Epithelial cell of esophagus (primary cell): Measurements from ENCODE around the gene EEF2K.
"Not testable (repeated sequence)": the region's sequence is repeated elsewhere in the genome, so short reads cannot be mapped to it uniquely, and the experiment has no call there.

Source experiments
- DNase-seq: peaks from one replicate; pipeline ENCODE4 v3.0.0; 2010; ENCODE audit warnings: low read depth
- H3K4me3 ChIP-seq: 2 replicates; pipeline ENCODE4 v1.5.1; 2011; ENCODE audit warnings: mild to moderate bottlenecking, low read length, control low read depth
- TF ChIP-seq, protein P1 (sequence below): IDR thresholded peaks from 2 replicates; pipeline ENCODE4 v1.5.1; 2011; ENCODE audit warnings: low read depth, mild to moderate bottlenecking, low read length, control low read depth, inconsistent platforms; ENCODE audit not compliant: insufficient read depth; ENCODE audit errors: missing control alignments

The EEF2K gene

DNA sequence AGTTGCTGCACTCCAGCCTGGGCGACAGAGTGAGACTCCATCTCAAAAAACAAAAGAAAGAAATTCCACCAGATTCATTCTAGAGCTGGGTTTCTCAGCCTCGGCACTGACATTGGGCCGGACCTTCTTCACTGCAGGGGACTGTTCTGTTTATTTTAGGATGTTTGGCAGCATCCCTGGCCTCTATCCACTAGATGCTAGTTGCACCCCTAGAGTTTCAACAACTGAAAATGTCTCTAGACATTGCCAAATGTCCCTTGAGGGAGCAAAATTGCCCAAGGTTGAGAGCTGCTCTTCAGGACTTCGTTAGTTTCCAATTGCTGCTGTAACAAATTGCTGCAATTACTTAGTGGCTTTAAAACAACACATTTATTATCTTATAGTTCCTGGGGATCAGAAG is 7.2 kb downstream of the EEF2K start:
- DNase-seq, result no peak
- H3K4me3 ChIP-seq, result no peak overlapping the region
- TF ChIP-seq, protein P1, sequence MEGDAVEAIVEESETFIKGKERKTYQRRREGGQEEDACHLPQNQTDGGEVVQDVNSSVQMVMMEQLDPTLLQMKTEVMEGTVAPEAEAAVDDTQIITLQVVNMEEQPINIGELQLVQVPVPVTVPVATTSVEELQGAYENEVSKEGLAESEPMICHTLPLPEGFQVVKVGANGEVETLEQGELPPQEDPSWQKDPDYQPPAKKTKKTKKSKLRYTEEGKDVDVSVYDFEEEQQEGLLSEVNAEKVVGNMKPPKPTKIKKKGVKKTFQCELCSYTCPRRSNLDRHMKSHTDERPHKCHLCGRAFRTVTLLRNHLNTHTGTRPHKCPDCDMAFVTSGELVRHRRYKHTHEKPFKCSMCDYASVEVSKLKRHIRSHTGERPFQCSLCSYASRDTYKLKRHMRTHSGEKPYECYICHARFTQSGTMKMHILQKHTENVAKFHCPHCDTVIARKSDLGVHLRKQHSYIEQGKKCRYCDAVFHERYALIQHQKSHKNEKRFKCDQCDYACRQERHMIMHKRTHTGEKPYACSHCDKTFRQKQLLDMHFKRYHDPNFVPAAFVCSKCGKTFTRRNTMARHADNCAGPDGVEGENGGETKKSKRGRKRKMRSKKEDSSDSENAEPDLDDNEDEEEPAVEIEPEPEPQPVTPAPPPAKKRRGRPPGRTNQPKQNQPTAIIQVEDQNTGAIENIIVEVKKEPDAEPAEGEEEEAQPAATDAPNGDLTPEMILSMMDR, result no peak

DNA sequence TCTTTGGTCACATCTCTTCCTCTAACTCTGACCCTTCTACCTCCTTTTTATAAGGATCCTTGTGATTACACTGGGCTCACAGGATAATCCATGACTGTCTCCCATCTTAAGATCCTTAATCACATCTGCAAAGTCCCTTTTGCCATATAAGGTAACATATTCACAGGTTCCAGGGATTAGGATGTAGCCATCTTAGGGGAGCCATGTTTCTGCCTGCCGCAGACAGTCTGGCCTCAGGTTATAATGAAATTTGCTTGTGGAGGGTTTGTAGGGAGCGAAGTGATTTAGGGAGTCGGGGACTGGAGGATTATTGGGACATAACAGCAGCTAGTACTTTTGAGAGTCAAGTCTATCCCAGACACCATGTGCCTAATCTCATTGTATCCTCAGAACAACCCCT is 7.7 kb downstream of the EEF2K start:
- no peak overlapping the region for H3K4me3 ChIP-seq
- DNase-seq, result no peak
- TF ChIP-seq, protein P1, result no peak

DNA sequence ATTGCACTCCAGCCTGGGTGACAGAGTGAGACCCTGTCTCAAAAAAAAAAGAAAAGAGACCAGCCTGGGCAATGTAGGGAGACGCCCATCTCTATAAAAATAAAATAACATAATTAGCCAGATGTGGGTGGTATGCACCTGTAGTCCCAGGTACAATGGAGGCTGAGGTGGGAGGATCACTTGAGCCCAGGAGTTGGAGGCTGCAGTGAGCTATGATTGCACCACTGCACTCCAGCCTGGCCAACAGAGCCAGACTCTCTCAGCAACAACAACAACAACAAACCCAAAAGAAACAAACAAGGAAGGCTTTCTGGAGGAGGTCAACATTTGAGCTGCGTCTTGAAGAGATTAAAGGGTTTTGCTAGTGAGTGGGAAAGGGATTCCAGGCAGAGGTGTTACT is 8.3 kb downstream of the EEF2K start:
- no peak for DNase-seq
- no peak overlapping the region for H3K4me3 ChIP-seq
- TF ChIP-seq, protein P1, result no peak

DNA sequence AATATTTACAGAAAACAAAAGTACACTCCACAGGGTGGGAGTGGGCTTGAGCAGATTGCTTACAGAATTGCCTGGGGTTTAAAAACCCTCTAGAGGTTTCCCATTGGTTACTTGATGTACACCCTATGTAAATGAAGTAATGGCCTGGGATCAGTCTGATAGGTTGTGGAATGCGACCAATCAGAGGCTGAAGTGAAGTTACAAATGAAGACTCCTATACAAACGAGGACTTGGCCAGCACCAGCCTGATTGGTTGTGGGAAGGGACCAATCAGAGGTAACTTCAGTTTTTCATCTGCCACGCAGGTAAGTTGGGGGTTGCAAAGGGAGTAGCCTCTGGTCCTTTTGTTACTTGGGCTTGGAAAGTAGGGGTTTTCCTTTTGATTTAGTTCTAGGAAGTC is 8.8 kb downstream of the EEF2K start:
- no peak for DNase-seq
- H3K4me3 ChIP-seq, result no peak overlapping the region
- TF ChIP-seq, protein P1, result no peak

DNA sequence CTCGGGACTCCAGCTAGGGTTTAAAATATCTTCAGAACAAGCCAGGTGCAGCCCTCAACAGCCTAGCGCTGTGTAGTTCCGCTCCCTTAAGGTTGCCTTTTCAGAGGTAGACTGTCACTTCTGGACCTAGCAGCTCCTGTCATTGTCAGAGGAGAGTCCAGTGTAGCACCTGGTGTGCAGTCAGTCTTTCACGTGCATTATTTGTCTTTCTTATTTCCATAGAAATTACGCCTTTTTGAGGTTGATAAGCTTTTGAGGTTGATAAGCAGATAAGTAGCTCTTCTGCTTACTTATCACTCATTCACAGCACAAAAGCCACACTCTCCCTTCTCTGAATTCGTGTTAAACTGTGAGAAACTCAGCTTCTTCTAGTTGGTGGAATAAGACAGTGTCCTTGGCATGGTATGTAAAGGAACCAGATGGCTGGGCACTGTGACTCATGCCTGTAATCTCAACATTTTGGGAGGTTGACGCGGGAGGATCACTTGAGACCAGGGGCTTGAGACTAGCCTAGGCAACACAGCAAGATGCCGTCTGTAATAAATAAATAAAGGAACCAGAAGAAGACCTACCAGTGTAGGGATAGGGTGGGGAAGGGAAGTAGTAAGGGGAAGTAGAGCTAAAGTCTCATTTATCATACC is 10.2 kb downstream of the EEF2K start:
- no peak for DNase-seq
- H3K4me3 ChIP-seq, result no peak overlapping the region
- TF ChIP-seq, protein P1, result no peak

DNA sequence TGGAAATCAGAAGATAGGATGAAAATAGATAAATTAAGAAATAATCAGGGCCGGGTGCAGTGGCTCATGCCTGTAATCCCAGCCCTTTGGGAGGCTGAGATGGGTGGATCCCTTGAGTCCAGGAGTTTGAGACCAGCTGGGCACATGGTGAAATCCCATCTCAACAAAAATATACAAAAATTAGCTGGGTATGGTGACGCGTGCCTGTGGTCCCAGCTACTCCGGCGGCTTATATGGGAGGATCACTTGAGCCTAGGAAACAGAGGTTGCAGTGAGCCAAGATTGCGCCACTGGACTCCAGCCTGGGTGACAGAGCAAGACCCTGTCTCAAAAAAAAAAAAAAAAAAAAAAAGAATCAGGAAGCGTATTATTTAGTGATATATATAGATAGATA is 10.8 kb downstream of the EEF2K start:
- not testable (repeated sequence) for DNase-seq, H3K4me3 ChIP-seq

DNA sequence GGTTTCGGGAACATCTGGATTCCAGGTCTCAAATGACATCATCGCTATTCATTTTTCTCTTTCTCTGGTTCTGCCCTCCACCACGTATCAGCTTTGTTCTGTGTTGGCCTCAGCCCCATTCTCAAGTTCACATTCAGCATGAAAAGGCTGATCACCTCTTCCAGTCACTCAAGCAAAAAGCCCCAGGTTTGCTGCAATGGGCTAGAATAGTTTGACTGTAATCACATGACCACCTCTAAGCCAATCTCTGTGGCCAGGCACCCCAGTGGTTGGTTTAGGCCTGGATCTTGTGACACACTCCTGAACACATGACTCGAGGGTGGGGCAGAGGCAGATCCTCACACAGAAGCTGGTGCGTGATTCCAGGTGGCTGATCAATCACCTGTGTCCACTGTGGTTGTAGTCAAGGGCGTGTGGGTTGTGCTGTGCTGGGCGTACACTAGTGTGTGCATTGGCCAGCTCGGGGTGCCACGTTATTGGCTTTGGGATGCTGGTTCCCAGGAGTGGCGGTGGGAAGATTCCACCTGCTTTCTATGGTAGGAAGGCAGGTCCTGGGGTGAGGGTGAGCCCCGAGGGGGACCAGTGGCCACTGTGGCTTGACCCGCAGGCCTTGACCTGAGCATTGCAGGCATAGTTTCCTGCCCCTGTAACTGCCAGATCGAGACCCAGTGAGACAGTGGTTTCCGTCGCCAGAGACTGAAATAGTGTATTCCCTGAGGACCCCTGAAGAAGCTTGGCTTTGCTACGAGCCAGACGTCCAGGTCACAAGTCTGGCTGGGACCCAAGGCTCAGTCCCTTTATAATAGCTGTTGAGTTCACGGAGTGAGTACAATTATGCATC is 12.0 kb downstream of the EEF2K start:
- DNase-seq, result no peak
- no peak overlapping the region for H3K4me3 ChIP-seq
- TF ChIP-seq, protein P1, result no peak
